GM04504 (cell line): ENCODE measurements around the gene CDHR3.
A peak's percentile ranks its signal among the peaks of the same experiment; 100 is the strongest.

Experiments used
- DNase-seq: peaks from one replicate; pipeline ENCODE4 v3.0.0-alpha.2; 2012; ENCODE audit warnings: low read depth

Gene CDHR3

DNA sequence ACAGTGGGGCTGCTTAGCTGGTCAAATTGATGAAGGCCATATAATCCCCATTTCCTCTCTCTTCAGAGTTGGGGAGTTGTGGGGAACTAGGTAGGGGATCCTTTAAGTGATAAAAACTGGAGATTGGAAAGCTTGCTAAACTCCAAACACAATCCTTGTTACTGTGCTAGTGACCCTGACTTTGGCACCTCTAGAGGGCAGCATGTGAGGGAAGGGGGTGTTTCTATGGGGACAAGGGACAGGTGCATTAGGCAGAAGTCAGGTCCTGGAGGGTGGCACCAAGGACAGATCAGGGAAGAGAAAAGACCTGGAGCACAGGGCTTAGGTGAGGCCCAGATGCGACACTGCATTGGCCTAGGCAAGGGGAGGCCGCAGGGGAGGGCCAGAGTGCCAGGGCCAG lies 66.9 kb downstream of the CDHR3 start:
- DNase-seq, result no peak

DNA sequence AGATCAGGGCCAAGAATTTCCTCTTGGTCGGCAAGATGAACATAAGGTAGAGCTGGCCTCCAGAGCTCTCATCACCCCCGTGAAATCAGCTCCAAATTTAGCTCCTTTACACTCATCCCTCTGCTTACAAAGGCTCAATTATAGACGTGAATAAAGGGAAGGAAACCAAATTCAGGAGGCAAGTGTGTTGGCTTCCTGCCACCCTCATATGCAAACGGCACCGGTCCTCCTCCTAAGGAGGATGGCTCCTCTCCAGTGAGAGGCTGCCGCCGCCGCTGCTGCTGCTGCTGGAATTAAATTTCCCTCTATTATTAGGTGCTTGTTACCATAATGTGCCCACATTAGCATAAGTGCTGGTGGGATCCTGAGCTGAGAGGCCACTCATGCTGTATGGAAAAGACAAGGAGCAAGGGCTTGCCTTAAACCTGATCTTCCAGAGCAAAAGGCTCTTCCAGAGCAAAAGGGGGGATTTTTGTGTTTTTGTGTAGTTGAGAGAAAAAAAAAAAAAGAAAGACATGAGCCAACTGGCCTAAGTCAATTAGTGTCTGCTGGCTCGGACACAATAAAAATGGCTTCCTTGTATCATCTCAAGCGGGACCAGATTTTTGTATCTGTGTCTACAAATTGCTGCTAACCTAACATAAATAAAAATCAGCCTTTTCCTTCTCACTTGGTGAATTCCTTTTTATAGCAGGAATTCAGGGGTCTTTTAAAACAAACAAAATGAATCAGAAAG lies 68.4 kb downstream of the CDHR3 start:
- no peak for DNase-seq

DNA sequence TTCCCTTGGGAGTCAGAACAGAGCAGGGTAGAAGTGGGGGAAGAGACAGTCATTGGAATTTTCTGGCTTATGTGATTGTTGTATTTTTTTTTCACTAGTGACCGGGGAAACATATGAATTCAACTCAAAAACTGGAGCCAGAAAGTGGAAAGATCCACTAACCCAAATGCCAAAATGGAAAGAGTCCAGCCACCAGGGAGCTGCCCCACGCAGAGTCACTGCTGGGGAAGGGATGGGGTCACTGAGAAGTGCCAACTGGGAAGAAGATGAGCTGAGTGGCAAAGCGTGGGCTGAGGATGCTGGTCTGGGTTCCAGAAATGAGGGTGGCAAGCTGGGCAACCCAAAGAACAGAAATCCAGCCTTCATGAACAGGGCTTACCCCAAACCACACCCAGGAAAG lies 69.2 kb downstream of the CDHR3 start:
- DNase-seq, result no peak

DNA sequence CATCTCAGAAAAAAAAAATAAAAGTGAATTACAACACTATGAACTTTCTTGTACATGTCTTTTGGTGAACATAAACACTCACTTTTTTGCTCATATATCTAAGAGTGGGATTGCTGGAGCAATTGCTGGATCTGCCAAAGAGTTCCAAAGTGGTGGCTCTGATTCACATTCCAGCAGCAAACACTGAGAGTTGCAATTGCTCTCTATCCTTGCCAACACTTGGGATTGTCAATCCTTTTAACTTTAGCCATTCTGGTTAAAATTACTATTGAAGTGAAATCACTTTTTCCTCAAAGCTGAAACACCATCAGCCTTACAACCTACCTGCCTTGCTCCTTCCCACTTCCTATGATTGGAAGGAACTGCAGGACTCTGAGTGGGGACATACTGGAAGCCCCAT lies 70.7 kb downstream of the CDHR3 start:
- no peak for DNase-seq

DNA sequence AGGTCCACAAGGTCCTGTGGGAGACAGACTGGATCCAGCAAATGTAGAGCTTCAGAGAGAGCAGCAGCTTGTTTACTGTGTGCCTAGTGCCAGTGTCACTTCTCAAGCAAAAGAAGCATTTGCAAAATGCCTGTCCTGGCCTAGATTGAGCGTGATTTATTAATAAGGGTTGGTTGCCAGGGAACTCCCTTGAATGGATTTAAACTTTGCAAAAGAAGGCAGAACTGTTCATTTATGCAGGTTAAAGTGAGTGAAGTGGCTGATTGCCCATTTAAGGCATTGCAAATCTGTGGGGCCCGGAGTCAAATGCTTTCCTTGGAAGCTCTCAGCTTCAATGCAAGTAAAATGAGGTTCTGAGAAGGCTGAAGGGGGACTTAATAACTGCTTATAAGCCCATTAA lies 71.3 kb downstream of the CDHR3 start:
- no peak for DNase-seq

DNA sequence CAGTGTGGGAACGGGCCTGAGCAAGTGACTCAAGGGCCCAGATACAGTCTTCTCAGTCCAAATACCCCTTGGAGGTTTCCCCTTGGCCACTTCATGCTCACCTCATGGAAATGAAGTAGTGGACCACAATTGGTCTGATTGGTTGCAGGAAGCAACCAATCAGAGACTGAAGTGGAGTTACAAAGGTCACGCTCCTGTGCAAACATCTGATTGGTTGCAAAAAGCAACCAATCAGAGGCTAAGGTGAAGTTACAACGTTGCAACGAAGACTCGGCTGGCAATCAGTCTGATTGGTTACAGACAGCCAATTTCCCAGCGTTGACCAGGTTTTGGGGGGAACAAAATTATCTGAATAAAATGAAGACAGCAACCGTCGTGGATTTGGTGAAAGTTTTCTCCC lies 72.5 kb downstream of the CDHR3 start:
- no peak for DNase-seq

DNA sequence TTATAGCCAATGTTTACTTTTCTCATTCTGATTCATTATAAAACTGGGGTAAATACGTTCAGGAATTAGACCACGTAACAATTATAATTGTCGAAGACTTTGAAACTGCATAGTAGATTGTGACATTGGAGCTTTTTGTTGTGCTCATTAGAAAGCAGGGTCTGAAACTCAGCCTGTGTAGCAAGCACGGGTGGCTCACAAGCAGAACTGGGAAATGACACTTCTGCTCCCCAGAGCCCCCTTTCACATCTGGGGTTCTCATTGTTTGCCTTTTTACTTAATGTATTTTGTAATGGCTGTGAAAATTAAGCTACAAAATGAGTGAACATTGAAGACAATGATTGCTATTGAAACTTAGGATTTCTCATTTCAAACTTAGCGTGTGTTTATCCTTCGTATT lies 72.9 kb downstream of the CDHR3 start:
- DNase-seq, result no peak

DNA sequence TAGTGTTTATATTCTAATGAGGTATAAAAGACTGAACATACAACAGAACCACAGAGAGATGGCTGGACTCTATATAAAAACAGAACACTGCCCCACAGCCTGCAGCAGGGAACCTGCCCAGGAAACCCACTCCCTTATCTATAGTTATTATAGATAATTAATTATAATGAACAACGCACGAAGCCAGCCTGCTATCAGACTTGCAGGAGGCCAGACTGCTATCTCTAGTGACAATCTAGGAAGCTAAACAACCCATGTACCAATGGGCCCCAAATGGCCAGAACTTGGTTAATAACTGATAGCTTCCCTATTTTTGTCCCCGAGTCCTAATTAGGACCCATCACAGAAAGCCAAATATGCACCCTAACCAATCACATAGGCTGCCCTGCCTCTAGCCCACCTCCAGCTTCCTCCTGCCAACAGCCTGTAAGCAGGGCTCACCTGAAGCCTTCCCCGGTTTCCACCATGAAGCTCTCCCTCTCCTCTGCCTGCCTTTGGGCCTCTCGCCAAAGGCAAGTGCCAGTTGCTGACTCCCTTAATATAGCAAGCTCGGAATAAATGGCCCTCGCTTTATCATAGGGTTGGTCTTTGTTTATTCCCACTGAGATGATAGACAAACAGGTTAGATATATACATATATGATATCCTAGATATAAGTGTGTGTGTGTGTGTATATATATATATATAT lies 74.6 kb downstream of the CDHR3 start:
- DNase-seq, result no peak

DNA sequence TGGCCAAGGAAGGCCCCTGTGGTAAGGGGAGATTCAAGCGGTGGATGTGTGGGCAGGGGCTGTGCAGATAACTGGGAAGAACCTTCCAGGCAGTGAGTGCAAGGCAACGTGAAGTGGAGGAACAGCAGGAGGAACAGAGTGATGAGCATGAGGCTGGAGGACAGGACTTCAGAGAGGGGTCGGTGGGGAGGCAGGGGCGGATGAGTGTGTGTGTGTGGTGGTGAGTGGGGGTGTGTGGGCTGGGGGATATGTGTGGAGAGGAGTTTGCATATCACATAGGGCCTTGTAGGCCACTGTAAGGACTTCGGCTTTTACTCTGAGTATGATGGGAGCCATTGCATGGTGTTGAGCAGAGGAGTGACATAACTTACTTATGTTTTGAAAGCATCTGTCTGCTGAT lies 75.2 kb downstream of the CDHR3 start:
- no peak for DNase-seq

DNA sequence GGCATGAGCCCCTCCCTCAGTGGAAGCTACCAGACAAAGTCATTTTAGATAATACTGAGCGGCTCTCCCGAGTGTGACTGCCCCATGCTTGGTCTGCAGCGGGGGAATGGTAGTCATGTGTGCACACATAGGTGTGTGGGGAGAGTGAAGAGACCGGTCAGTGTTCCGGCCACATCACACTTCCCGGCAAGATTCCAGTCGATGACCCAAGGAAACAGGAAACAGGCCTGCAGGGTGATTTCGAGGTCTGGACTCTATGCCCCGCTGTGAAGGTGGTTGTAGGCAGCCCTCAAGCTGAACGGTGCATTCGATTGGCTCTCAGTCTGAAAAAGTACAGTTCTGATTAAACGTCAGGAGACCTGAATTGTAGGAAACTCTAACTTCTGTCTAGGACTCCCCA lies 75.9 kb downstream of the CDHR3 start:
- DNase-seq, result no peak

DNA sequence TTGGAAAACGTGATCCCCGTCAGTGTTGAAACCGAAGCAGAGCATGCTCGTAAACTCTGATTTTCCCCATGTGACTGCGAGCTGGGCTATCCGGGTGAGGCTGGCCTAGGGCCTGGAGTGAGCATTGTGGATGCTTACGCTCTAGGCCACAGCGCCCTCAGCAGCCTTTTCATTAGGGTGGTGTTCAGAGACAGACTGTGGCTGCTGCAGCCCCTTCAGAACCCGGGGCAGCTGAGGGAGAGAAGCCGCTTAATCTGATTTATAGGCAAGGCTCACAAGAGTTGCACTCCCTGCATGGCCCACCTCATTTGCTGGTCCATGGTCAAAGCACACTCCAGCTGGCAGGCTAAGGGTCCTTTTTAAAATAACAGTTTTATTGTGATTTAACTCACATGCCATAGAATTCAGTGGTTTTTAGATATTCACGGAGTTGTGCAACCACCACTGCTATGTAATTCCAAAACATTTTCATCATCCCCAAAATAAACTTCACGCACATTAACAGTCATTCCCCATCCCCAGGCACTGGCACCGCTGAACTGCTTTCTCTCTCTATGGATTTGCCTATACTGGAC lies 76.5 kb downstream of the CDHR3 start:
- DNase-seq, result peak; percentile 88

DNA sequence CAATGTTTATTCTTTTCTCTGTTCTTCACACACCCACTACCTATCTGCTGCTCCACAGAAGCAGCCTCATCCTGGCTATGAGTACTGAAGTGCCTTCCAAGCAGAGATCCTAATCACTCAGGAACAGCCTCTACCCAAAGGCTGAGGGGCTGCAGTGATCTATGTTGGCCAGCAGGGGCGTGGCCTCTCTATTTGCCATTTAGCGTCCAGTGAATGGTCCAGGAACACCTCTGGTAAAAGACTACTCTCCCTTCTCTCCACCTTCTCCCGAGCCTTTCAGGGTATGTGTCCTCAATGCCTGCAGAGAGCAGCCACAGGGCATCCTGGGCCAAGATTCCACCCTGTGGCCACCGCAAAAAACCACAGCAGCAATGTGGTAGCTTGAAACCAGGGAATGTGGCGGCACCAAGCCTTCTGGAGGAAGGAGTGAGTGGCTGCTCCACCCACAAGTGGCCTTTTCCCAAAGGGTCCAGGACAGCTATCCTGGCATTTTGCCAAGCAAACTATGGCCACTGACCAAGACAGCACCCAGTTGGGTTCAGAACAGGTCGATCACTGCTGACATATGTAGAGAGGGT lies 78.2 kb downstream of the CDHR3 start:
- DNase-seq, result no peak

DNA sequence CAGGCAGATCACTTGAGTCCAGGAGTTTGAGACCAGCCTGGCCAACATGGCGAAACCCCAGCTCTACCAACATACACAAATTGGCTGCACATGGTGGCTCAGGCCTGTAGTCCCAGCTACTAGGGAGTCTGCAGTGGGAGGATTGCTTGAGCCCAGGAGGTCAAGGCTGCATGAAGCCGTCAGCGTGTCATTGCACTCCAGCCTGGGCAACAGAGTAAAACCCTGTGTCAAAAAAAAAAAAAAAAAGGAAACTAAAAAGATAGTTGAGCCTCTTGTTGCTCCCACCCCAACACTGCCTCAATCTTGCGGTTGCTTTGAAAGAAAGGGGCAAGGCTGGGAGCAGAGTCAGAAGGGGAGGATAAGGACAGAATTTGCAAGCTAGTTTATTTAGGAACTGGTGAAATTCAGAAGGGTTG lies 79.1 kb downstream of the CDHR3 start:
- DNase-seq, result no peak

DNA sequence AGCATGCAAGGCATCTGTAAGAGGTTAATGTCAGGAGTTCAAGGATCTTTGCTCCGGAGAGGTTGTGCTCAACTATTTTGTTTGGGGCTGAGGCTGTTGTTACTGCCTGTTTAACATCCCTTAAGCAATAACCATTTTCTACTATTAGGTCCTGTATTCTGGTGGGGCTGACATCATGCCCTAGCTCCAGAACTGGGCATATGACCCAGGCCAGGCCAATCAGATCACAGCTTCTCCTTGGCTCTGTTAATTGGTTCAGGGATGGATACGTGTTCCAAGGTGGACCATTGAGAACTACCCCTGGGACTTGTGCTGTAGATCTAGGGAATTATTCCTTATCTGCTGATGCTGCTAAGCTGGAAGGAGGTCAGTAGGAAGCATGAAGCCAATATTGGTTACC lies 82.1 kb downstream of the CDHR3 start:
- DNase-seq, result no peak

DNA sequence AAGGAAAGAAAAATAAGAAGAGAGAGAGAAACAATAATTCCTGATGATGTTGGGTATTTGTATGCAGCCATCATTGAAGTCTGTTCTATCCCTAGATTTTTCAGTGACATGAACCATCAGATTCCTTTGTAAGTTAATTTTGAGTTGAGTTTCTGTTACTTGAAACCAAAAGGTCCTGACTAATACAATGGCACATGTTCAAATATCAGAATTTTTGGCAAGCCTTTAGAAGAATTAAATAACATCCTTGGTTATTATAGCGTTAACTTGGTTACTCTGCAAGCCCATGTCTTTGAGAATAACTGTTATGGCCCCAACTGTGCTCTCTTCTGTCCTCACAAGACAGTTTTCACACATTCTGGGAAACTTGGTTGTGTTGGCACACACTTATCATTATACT lies 82.5 kb downstream of the CDHR3 start:
- DNase-seq, result no peak

DNA sequence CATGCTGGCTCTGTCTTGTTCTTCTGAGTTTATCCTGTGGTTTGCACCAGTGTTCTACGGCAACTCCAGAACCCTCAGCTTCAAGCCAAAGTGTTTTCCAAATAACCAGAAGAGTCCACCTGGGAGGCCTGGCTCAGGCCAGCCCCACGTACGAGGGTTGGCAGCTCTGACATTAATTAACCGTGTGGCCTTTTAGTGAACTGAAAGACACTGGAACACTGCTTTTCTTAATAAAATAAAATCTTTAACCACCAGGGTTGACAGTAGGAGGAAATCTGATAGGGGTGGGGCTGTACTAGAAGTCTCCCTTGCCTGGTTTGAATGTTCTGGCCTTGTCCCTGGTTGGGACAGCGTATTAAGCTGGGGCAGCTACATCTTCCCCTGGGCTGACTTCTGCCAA lies 84.1 kb downstream of the CDHR3 start:
- no peak for DNase-seq

DNA sequence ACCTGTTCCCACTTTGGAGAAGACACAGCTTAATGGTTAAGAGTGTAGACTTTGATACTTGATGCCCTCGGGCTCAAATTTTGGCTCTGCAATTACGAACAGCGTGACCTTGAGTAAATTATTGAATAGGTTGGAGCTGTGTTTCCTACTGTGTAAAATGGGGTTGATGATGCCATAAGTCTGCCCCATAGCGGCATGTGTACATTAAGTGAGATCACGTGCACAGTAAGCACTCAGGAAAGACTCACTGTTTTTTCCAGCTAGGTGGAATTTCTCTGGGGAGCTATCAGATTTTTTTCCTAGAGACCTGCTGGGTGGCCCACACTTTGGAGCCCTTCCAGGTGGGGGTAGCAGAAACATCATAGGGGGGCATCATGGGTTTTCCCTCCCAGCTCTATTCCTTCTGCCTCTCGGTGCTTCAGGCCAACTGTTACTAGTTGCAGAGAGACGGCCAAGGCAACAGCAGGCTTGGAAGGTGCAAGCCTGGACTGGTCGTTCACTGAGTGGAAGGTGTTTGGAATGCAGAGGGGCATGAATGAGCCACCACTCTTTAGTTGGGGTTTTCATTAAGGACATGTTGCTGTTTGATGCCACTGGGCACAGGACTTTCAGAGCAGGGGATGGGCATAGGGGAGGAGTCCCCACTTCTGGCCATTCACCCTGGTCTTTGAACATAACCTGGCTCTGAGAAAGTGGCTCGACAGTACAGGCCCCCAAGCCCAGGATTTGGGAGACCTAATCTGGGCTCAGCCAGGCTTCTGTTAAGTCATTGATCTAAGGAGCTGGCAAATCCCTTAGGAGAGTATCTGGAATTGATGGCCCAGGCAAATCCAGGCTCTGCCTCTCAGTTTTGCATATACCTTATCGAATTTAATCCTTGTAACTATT lies 85.0 kb downstream of the CDHR3 start:
- no peak for DNase-seq

DNA sequence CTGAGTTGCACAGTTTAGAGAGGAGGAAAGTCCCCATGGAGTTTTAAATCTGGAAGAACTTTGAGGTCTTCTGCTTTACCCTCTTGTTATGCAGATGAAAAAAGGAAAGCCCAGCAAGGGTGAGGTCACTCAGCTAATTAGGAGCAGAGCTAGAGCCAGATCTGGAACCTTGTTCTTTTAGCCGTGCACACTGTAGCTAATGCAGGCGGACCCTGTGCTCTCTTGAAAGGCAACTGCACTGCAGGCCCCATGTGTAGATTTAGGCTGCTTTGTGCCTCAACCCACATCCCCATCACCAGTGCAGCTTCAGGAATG lies 85.6 kb downstream of the CDHR3 start:
- no peak for DNase-seq

DNA sequence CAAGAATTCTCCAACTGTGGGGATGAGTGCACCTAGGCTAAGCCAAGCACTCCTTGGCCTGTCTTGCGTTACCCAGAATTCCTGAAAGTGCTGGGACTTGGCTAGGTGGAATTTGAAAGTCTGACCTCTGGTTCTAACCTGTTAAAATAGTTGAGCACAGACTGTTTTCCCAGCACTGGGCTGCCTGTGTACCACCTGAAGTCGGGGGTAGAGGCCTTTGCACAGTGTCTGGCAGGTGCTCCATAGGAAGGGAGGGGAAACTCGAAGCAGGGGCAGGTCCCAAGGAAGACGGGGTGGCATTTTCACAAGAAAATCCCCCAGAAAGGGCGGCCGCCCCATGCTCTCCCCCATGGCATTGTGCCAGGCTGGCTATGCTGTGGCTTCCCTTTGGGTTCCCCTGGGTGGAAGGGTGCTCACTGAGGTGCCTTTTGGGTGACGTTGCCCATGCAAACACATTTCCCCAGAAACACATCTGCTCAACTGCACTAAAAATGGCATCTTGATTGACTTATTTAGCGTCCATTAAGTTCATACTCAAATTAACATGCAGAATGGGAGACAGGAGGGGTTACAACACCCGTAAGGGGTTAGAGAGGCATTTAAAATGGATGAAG lies 86.2 kb downstream of the CDHR3 start:
- DNase-seq, result no peak

DNA sequence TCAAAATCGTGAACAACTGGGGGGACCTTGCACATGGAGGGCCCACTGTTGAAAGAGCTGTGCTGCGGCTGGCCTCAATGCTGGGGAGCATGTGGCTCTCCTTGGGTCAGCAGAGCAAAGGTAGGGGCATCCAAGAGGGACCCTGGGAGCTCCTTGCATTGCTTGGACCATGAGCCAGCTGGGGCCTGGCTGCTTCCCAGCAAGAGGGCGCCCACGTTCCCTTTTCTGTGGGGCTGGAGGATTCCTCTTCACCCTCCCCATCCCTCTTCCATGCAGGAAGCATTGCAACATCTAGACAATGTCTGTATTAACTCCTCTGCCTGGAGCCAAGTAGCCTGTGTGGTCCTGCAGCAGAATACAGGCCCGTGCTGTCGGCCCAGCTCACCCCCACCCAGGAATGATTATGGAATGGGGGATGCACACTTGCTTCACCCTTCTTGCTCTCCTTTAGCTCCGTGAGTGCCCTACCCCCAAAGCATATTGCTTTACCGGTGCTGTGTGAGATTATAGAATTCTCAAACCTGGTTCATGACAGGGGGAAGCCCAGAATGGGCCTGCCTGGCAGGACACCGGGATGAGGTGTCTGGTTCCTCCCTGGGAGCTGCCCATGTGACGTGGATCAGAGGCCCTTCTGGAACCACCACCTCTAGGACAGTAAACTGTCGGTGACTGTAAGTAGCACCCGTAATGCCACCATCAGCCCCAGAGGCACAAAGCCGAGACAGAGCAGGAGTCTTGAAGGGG lies 87.1 kb downstream of the CDHR3 start:
- peak; percentile 43 for DNase-seq

DNA sequence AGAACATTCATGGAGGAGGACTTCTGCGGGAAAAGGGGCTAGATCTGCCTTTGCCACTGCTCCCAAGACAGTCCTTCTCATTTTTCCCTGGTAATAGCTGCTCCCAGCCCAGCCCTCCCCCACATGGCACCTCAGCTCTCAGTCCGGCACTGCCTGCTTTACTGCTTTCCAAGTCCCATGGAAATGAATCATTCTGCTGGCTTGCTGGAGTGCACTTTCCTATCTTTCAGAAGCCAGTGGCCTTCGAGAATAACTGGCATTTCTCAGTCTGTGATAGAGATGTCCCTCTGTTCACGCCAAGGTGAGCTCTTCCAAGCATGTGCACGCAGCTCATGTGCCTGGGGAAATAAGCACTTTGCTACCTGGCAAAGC lies 87.7 kb downstream of the CDHR3 start:
- peak; percentile 49 for DNase-seq
